Measurements from ENCODE around the gene OSTM1. TPM values are rescaled to one million over a fixed set of nuclear protein-coding genes. Genes with fewer than 3 reads are reported as not detected.

The OSTM1 gene
- polyA plus RNA-seq, 1 donor from 2014 or later: 54.7 TPM

DNA sequence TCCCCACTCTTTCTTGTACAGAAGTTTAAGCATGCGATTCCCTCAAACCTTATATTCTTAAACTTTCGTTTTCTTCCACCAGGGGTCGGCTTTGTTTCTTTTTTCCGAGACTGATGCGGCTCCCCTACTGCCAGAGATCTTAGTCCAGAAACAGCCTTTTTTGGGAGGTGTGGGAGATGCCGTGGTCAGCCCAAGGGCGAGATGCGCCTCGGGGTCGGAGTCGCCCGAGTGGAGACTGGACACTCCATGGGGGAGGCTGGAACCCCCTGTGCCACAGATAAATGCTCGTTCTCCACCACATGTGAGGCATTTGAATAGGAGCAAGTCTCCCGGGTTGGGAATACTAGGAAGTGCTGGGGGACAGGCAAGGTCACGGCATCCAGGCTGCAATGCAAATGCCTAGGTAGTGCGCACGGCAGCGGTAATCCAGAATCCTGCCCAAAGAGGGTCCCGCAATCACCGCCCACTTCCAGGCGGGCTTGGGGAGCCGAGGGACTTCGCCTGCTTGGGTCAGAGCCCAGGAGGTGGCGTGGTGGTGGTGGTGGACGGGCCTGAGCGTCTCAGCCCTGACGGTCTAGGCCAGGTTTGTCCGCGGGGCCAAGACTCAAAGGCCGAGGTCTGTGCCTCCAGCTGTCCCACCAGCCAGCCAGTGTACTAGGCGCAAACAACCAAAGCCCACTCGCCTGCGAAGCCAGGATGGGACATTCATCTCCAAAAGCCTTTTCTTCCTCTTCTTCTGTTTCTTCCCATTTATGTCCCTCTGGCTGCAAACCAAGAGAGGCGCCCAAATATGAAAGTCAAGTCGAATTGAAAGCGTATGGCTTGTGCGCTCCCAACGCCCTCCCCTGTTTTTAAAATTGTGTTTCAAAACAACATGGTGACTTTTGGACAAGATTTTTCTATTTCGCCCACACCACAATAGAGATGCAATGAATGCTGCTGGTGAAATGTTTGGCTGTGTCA, 39.3 kb upstream of the OSTM1 start:
- Histone ChIP-seq H3K27ac (ENCODE audit: low read length) (no peak overlapping the region), H3K27me3 (ENCODE audit: insufficient read depth, low read depth, low read length) (peaks cover 52% of the 10 kb centered on the region), H3K9me3 (ENCODE audit: low read length) (no peaks in the 10 kb centered on the region), H4K20me1 (ENCODE audit: insufficient read depth) (no peaks in the 10 kb centered on the region), H3K36me3 (ENCODE audit: insufficient read depth, low read length) (no peaks in the 10 kb centered on the region), H3K79me2 (replicated peaks; ENCODE audit: insufficient read depth, low read length) (no peaks in the 10 kb centered on the region), H3K4me2 (ENCODE audit: low read length) (no peak overlapping the region), H3K9me2 (ENCODE audit: insufficient read depth, low read length) (no peaks in the 10 kb centered on the region), H3F3A (ENCODE audit: insufficient read depth, low read length, poor library complexity, severe bottlenecking) (no peaks in the 10 kb centered on the region), H3K4me3 (ENCODE audit: low read length) (peak overlapping the region; percentile 26), H3K9ac (ENCODE audit: low read length) (no peak overlapping the region), H2AFZ (ENCODE audit: low read depth, low read length) (no peak overlapping the region)
- peak; percentile 42 for TF ChIP-seq EZH2 (IDR thresholded peaks at IDR 0.05; ENCODE audit: borderline replicate concordance, insufficient read depth, low read length, poor library complexity, severe bottlenecking)
- TF ChIP-seq SMC3 (conservative IDR thresholded peaks at IDR 0.05; ENCODE audit: poor library complexity): peak; percentile 95
- TF ChIP-seq MXI1 (conservative IDR thresholded peaks at IDR 0.05; ENCODE audit: poor library complexity, severe bottlenecking): peak; percentile 17
- TF ChIP-seq POLR2AphosphoS5 (IDR thresholded peaks at IDR 0.05): no peak
- TF ChIP-seq RAD21 (conservative IDR thresholded peaks at IDR 0.05): peak; percentile 86
- no peak for TF ChIP-seq TAF1 (IDR thresholded peaks at IDR 0.05; ENCODE audit: low read depth)
- TF ChIP-seq, protein P1, sequence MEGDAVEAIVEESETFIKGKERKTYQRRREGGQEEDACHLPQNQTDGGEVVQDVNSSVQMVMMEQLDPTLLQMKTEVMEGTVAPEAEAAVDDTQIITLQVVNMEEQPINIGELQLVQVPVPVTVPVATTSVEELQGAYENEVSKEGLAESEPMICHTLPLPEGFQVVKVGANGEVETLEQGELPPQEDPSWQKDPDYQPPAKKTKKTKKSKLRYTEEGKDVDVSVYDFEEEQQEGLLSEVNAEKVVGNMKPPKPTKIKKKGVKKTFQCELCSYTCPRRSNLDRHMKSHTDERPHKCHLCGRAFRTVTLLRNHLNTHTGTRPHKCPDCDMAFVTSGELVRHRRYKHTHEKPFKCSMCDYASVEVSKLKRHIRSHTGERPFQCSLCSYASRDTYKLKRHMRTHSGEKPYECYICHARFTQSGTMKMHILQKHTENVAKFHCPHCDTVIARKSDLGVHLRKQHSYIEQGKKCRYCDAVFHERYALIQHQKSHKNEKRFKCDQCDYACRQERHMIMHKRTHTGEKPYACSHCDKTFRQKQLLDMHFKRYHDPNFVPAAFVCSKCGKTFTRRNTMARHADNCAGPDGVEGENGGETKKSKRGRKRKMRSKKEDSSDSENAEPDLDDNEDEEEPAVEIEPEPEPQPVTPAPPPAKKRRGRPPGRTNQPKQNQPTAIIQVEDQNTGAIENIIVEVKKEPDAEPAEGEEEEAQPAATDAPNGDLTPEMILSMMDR (IDR thresholded peaks at IDR 0.05; ENCODE audit: poor library complexity, severe bottlenecking): peak; percentile 85
- no peak for TF ChIP-seq EP300 (conservative IDR thresholded peaks at IDR 0.05; ENCODE audit: poor library complexity, severe bottlenecking)
- no peak for TF ChIP-seq REST (IDR thresholded peaks at IDR 0.05; ENCODE audit: borderline replicate concordance)

GRCh38 chr6:108108374-108108773, 33.8 kb upstream of the OSTM1 start:
- H3K9me3 ChIP-seq (ENCODE audit: low read length): no peaks in the 10 kb centered on the region
- H3F3A ChIP-seq (ENCODE audit: insufficient read depth, low read length, poor library complexity, severe bottlenecking): no peaks in the 10 kb centered on the region
- no peaks in the 10 kb centered on the region for H3K36me3 ChIP-seq (ENCODE audit: insufficient read depth, low read length)
- no peak overlapping the region for H3K4me2 ChIP-seq (ENCODE audit: low read length)
- no peaks in the 10 kb centered on the region for H3K27me3 ChIP-seq (ENCODE audit: insufficient read depth, low read depth, low read length)
- no peak overlapping the region for H3K27ac ChIP-seq (ENCODE audit: low read length)
- no peak overlapping the region for H3K9ac ChIP-seq (ENCODE audit: low read length)
- no peak overlapping the region for H2AFZ ChIP-seq (ENCODE audit: low read depth, low read length)
- H3K79me2 ChIP-seq (replicated peaks; ENCODE audit: insufficient read depth, low read length): no peaks in the 10 kb centered on the region
- no peak for TF ChIP-seq POLR2AphosphoS5 (IDR thresholded peaks at IDR 0.05)
- no peak for TF ChIP-seq REST (IDR thresholded peaks at IDR 0.05; ENCODE audit: borderline replicate concordance)
- no peak for TF ChIP-seq SMC3 (conservative IDR thresholded peaks at IDR 0.05; ENCODE audit: poor library complexity)
- no peak for TF ChIP-seq RAD21 (conservative IDR thresholded peaks at IDR 0.05)
- TF ChIP-seq MXI1 (conservative IDR thresholded peaks at IDR 0.05; ENCODE audit: poor library complexity, severe bottlenecking): no peak
- no peak for TF ChIP-seq EZH2 (IDR thresholded peaks at IDR 0.05; ENCODE audit: borderline replicate concordance, insufficient read depth, low read length, poor library complexity, severe bottlenecking)
- TF ChIP-seq TAF1 (IDR thresholded peaks at IDR 0.05; ENCODE audit: low read depth): no peak
- TF ChIP-seq EP300 (conservative IDR thresholded peaks at IDR 0.05; ENCODE audit: poor library complexity, severe bottlenecking): no peak
- TF ChIP-seq, protein P1 (IDR thresholded peaks at IDR 0.05; ENCODE audit: poor library complexity, severe bottlenecking): no peak
- H4K20me1 ChIP-seq (ENCODE audit: insufficient read depth): no peaks in the 10 kb centered on the region
- no peaks in the 10 kb centered on the region for H3K9me2 ChIP-seq (ENCODE audit: insufficient read depth, low read length)
- H3K4me3 ChIP-seq (ENCODE audit: low read length): no peak overlapping the region

All from neural cell (in vitro differentiated cells).